GM12892 (cell line): ENCODE measurements around the gene HOXC10.

Source experiments
- POLR2A ChIP-seq: IDR thresholded peaks from 2 replicates; pipeline ENCODE4 v1.6.1; 2011; ENCODE audit warnings: low read depth, low read length, control low read depth
- POLR2AphosphoS5 ChIP-seq: IDR thresholded peaks from 2 replicates; pipeline ENCODE4 v1.6.1; 2011; ENCODE audit warnings: low read depth, low read length, control low read depth
- TAF1 ChIP-seq: IDR thresholded peaks from 2 replicates; pipeline ENCODE4 v1.6.1; 2011; ENCODE audit warnings: low read depth, mild to moderate bottlenecking, control low read depth, low read length, borderline replicate concordance

DNA sequence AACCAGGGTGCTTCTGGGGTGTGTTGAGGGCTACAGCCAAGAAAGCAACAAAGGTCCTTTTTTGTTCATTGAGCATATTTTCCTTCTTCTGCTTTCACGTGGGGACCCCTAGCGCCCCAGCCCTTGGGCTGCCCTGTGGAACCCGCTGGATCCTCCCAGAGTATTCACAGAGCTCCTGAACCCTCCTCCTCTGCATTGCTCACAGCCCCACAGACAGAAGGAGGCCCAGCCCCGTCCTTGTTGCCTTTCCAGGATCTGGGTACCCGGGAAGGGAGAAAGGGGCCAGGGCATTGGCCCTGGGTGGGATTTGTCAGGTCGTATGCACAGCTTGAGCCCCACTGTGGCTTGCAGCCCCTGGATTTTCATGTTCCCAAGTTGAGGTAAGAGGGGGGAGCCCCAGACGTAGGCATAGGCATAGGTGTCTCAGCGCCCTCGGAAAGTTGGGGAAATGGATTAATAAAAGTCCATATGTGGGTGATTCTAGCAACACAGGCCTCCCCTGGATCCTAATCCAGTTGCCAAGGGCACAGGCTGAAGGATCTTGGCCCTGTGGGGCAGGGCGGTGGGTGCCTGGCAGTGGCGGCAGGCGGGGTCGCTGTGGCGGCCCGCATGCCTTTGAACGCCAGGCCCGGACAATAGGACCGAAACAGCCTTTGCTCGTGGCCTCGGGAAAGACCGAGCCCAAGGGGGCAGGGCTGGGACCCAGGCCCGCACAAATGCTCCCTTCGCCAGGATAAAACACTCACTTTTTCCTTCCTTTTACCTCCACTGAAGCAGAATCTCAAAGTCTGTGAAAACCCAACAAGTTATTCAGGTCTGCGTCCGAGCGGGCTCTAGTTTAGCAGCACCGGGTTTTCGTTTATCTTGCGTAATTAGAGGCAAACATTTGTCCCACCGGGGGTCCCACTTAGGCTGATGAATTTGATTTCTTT, 3.0 kb upstream of the HOXC10 start:
- TF ChIP-seq POLR2A (no peak), TAF1 (no peak), POLR2AphosphoS5 (no peak)
